ENCODE measurements around the gene NEUROG3.
"Not testable (repeated sequence)": the region's sequence is repeated elsewhere in the genome, so short reads cannot be mapped to it uniquely, and the experiment has no call there.

Gene NEUROG3

GRCh38 chr10:69541463-69541862, 31.8 kb downstream of the NEUROG3 start:
- Histone ChIP-seq H3K27ac (ENCODE audit: low read length) (no peak overlapping the region), H3K4me2 (ENCODE audit: low read depth, low read length) (no peak overlapping the region), H3K4me1 (ENCODE audit: low read length) (no peaks in the 10 kb centered on the region), H3K9me2 (replicated peaks; ENCODE audit: insufficient read depth, low read length) (no peaks in the 10 kb centered on the region), H2AFZ (ENCODE audit: low read length) (no peak overlapping the region), H3K4me3 (ENCODE audit: low read length) (no peak overlapping the region), H4K20me1 (ENCODE audit: insufficient read depth, low read length) (no peaks in the 10 kb centered on the region), H3K27me3 (replicated peaks; ENCODE audit: insufficient read depth, low read length) (peaks cover 19% of the 10 kb centered on the region), H3F3A (ENCODE audit: insufficient read depth, low read length) (no peaks in the 10 kb centered on the region), H3K9ac (ENCODE audit: low read length) (no peak overlapping the region), H3K36me3 (replicated peaks; ENCODE audit: insufficient read depth, low read length) (no peaks in the 10 kb centered on the region), H3K79me2 (ENCODE audit: low read length) (no peaks in the 10 kb centered on the region), H3K9me3 (replicated peaks; ENCODE audit: insufficient read depth, low read length) (no peaks in the 10 kb centered on the region)
- DNase-seq: no peak
- TF ChIP-seq EZH2 (optimal IDR thresholded peaks at IDR 0.05; ENCODE audit: low read depth, low read length) (no peak), CTCF (IDR thresholded peaks at IDR 0.05; ENCODE audit: low read length) (no peak), EZH2phosphoT487 (IDR thresholded peaks at IDR 0.05; ENCODE audit: low read length) (no peak)

- Histone ChIP-seq H3K4me1 (ENCODE audit: low read length) (no peaks in the 10 kb centered on the region), H3K27me3 (replicated peaks; ENCODE audit: insufficient read depth, low read length) (no peaks in the 10 kb centered on the region; the same call in 1 of the 2 replicates), H3K4me2 (ENCODE audit: low read depth, low read length) (no peak overlapping the region), H3K9ac (ENCODE audit: low read length) (no peak overlapping the region), H3K9me2 (replicated peaks; ENCODE audit: insufficient read depth, low read length) (no peaks in the 10 kb centered on the region), H3K4me3 (ENCODE audit: low read length) (no peak overlapping the region), H2AFZ (ENCODE audit: low read length) (no peak overlapping the region), H3K36me3 (replicated peaks; ENCODE audit: insufficient read depth, low read length) (no peaks in the 10 kb centered on the region), H4K20me1 (ENCODE audit: insufficient read depth, low read length) (no peaks in the 10 kb centered on the region), H3K9me3 (replicated peaks; ENCODE audit: insufficient read depth, low read length) (no peaks in the 10 kb centered on the region), H3K79me2 (ENCODE audit: low read length) (no peaks in the 10 kb centered on the region), H3K27ac (ENCODE audit: low read length) (no peak overlapping the region), H3F3A (ENCODE audit: insufficient read depth, low read length) (no peaks in the 10 kb centered on the region)
- TF ChIP-seq CTCF (IDR thresholded peaks at IDR 0.05; ENCODE audit: low read length) (no peak), EZH2phosphoT487 (IDR thresholded peaks at IDR 0.05; ENCODE audit: low read length) (no peak), EZH2 (optimal IDR thresholded peaks at IDR 0.05; ENCODE audit: low read depth, low read length) (no peak)
- no peak for DNase-seq
Observed at GRCh38 chr10:69538461-69538860, 34.8 kb downstream of the NEUROG3 start.

GRCh38 chr10:69537449-69537848, 35.8 kb downstream of the NEUROG3 start:
- no peak for DNase-seq
- Histone ChIP-seq H3K4me1 (ENCODE audit: low read length) (no peaks in the 10 kb centered on the region), H3K9me2 (replicated peaks; ENCODE audit: insufficient read depth, low read length) (no peaks in the 10 kb centered on the region), H3K79me2 (ENCODE audit: low read length) (no peaks in the 10 kb centered on the region), H3K27ac (ENCODE audit: low read length) (no peak overlapping the region), H3K4me3 (ENCODE audit: low read length) (no peak overlapping the region), H3K27me3 (replicated peaks; ENCODE audit: insufficient read depth, low read length) (no peaks in the 10 kb centered on the region), H3K9me3 (replicated peaks; ENCODE audit: insufficient read depth, low read length) (no peaks in the 10 kb centered on the region), H3K36me3 (replicated peaks; ENCODE audit: insufficient read depth, low read length) (no peaks in the 10 kb centered on the region), H3K9ac (ENCODE audit: low read length) (no peak overlapping the region), H3F3A (ENCODE audit: insufficient read depth, low read length) (no peaks in the 10 kb centered on the region), H4K20me1 (ENCODE audit: insufficient read depth, low read length) (no peaks in the 10 kb centered on the region), H3K4me2 (ENCODE audit: low read depth, low read length) (no peak overlapping the region), H2AFZ (ENCODE audit: low read length) (no peak overlapping the region)
- TF ChIP-seq EZH2phosphoT487 (IDR thresholded peaks at IDR 0.05; ENCODE audit: low read length) (no peak), CTCF (IDR thresholded peaks at IDR 0.05; ENCODE audit: low read length) (no peak), EZH2 (optimal IDR thresholded peaks at IDR 0.05; ENCODE audit: low read depth, low read length) (no peak)

- not testable (repeated sequence) for H4K20me1 ChIP-seq (ENCODE audit: insufficient read depth, low read length); H3K9me2 ChIP-seq (replicated peaks; ENCODE audit: insufficient read depth, low read length); H2AFZ ChIP-seq (ENCODE audit: low read length); H3K36me3 ChIP-seq (replicated peaks; ENCODE audit: insufficient read depth, low read length); H3K4me3 ChIP-seq (ENCODE audit: low read length); H3K9ac ChIP-seq (ENCODE audit: low read length); H3K27ac ChIP-seq (ENCODE audit: low read length); H3K79me2 ChIP-seq (ENCODE audit: low read length); DNase-seq; H3K9me3 ChIP-seq (replicated peaks; ENCODE audit: insufficient read depth, low read length); H3K27me3 ChIP-seq (replicated peaks; ENCODE audit: insufficient read depth, low read length); H3K4me2 ChIP-seq (ENCODE audit: low read depth, low read length); H3K4me1 ChIP-seq (ENCODE audit: low read length); H3F3A ChIP-seq (ENCODE audit: insufficient read depth, low read length)
Observed at GRCh38 chr10:69536521-69536920, 36.7 kb downstream of the NEUROG3 start.
